IPS DF 6.9 (cell line): ENCODE measurements around the gene PTCD1.
"Not testable (repeated sequence)": the region's sequence is repeated elsewhere in the genome, so short reads cannot be mapped to it uniquely, and the experiment has no call there.

ENCODE experiments used
- DNase-seq: peaks from one replicate; pipeline ENCODE4 v3.0.0-alpha.2; 2013; ENCODE audit warnings: low read depth, low spot score
- H3K27ac ChIP-seq: one replicate; pipeline ENCODE4 v1.5.1; 2013; ENCODE audit warnings: low read length, control low read depth
- H3K27me3 ChIP-seq: 2 replicates; pipeline ENCODE4 v1.6.1; 2013; ENCODE audit warnings: mild to moderate bottlenecking, low read length; ENCODE audit not compliant: control insufficient read depth, insufficient read depth
- H3K36me3 ChIP-seq: 2 replicates; pipeline ENCODE4 v1.6.1; 2013; ENCODE audit warnings: low read length; ENCODE audit not compliant: control insufficient read depth, insufficient read depth
- H3K4me1 ChIP-seq: 2 replicates; pipeline ENCODE4 v1.6.1; 2013; ENCODE audit warnings: low read length; ENCODE audit not compliant: control insufficient read depth, insufficient read depth
- H3K4me3 ChIP-seq: 2 replicates; pipeline ENCODE4 v1.5.1; 2013; ENCODE audit warnings: mild to moderate bottlenecking, low read length
- H3K9me3 ChIP-seq: 2 replicates; pipeline ENCODE4 v1.6.1; 2013; ENCODE audit warnings: low read length, inconsistent platforms; ENCODE audit not compliant: control insufficient read depth, insufficient read depth
- WGBS: extraction: QIAGEN DNeasy Blood & Tissue Kit; methylation state at CpG from one replicate; pipeline ENCODE4 v1.1.7; 2013; ENCODE audit warnings: mixed read lengths, missing lambda C conversion rate; ENCODE audit not compliant: insufficient read length, insufficient coverage; 5-methylcytosine and 5-hydroxymethylcytosine counted together

The PTCD1 gene

DNA sequence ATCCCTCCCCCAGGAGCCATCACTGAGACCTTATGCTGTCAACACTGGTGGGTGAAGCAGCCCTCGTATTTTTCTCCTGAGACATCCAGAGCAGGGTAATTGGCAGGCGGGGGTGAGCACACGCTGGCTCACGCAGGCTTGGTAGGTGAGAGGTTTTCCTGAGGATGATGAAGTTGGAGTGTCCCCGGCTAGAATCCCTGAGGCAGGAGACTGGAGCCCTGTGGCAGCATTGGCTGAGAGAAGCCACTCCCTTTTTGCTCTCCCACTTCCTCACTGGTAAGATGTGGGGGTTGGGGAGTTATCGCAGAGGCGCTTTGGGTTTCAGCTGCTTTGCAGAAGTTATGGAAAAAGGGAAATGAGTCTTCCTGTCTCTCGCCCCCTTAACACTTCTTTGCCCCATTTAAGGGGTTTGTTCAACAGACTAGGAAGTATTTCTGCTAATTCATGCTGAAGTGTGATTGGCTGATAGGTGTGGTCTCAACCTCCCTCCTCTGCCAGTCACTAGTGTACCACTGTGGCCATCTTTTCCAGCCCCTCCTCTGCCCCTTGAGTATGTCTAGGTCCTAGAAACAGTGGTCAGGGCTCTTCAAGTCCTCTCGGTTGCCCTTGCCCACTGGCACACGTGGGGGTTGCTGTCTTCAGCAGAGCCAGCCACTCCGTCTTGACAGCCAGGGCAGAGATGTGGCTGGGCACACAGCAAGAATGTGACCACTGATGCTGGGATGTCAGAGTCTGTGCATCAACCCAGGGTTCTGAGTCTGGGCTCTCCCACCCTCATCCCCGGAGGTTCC is 58.4 kb downstream of the PTCD1 start:
- Histone ChIP-seq H3K27me3 (no peaks in the 10 kb centered on the region), H3K9me3 (no peaks in the 10 kb centered on the region), H3K4me1 (peaks cover 3% of the 10 kb centered on the region), H3K4me3 (no peak overlapping the region), H3K27ac (no peak overlapping the region), H3K36me3 (peaks cover 3% of the 10 kb centered on the region; the same call in 1 of the 2 replicates)
- no peak for DNase-seq
- no CpG with 5 or more reads among the region's 12 CpGs for WGBS

DNA sequence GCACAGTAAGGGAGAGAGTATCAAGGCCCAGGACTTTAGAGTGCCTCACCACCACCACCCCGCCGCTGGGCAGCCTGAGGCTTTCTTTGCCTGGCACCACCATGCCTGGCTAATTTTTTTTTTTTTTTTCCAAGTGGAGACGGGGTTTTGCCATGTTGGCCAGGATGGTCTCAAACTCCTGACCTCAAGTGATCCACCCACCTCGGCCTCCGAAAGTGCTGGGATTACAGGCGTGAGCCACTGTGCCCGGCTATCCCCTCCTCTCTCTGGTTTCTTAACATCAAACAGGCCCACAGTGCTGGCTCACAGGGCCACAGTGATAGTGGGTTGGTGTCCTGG is 58.9 kb downstream of the PTCD1 start:
- H3K9me3 ChIP-seq, H3K4me1 ChIP-seq, H3K27ac ChIP-seq, H3K27me3 ChIP-seq, DNase-seq, H3K36me3 ChIP-seq, H3K4me3 ChIP-seq: not testable (repeated sequence)
- no CpG with 5 or more reads among the region's 7 CpGs for WGBS

DNA sequence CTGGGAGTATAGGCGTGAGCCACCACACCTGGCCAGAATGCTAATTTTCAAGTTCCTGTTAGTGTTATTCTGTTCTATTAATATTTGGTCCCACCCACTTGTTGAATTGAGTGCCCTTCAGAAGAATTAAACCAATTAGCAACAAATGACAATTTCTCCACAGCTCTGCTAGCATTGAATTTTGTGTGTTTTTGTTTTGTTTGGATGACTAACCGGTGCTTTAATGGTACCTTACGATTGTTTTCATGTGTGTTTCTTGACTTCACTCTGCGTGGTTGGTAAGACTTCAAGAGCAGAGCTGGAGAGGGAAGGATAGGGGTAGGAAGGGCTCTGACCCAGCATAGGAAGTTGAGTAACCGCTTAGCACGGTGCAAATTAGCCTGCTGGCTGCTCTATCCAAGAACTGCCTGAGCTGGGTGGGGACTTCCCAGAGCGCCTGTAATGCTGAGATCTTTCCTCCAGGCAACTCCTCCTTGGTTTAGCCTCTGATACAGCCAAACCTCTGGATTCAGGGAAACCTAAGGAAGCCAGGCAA is 59.5 kb downstream of the PTCD1 start:
- Histone ChIP-seq H3K36me3 (peaks cover 3% of the 10 kb centered on the region; the same call in 1 of the 2 replicates), H3K27me3 (no peaks in the 10 kb centered on the region), H3K4me3 (no peak overlapping the region), H3K27ac (no peak overlapping the region), H3K9me3 (no peaks in the 10 kb centered on the region), H3K4me1 (peaks cover 3% of the 10 kb centered on the region)
- no peak for DNase-seq
- WGBS: no CpG with 5 or more reads among the region's 7 CpGs

GRCh38 chr7:99375070-99375807 is 63.4 kb downstream of the PTCD1 start:
- DNase-seq: no peak
- Histone ChIP-seq H3K4me1 (peaks cover 1% of the 10 kb centered on the region; the same call in 1 of the 2 replicates), H3K27me3 (no peaks in the 10 kb centered on the region), H3K4me3 (peak overlapping the region; percentile 79), H3K36me3 (no peaks in the 10 kb centered on the region), H3K27ac (no peak overlapping the region), H3K9me3 (no peaks in the 10 kb centered on the region)
- no CpG with 5 or more reads among the region's 58 CpGs for WGBS

DNA sequence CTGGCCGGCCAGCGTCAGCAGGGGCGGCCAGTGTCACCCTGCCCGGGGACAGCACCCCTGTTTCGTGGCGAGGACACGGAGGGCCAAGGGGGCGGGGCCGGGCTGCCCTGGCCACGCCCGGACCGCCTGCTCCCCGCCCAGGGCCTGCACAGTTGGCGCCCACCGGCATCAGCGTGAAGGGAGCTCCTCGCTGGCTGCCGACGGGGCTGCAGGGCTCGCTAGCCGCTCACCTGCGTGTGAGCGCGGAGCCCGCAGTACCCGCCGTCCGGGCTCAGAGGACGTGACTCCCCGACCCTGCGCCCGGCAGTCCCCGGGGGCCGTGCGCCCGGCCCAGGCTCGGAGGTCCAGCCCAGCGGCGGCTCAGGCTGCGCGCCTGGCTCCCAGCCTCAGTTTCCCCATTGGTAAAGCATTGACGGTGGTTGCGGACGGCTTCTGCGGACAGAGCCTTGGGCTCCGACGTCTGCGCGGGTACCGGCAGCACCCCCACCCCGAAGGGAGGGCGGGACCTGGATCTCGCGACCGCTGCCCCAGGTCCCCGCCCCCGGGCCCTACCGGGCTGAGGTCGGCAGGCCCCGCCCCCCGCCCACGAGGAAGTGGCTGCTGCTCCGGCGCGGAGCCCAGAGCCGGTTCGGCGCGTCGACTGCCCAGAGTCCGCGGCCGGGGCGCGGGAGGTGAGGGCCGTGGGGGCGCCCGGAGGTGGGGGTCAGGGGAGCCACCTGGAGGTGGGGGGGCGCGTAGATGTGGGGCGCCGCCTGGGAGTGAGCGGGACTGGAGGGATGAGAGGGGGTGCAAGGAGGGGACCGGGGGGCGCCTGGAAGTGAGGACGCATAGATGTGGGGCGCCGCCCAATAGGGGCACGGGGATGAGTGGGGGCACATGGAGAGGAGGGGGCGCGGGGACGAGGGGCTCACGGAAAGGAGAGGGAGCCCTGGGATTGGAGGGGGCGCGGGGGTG is 64.2 kb downstream of the PTCD1 start, which contains the start of gene ARPC1B:
ARPC1B (plus strand) TSS at position 620 of the 954 bp plus-strand sequence. CDS start 10,985 bp downstream, outside the sequence.
- H3K4me1 ChIP-seq: no peaks in the 10 kb centered on the region
- H3K36me3 ChIP-seq: no peaks in the 10 kb centered on the region
- WGBS: no CpG with 5 or more reads among the region's 95 CpGs
- DNase-seq: no peak
- no peak within 1 kb of the TSS for H3K27ac ChIP-seq
- H3K4me3 ChIP-seq: peak within 1 kb of the TSS; percentile 79
- H3K9me3 ChIP-seq: no peaks in the 10 kb centered on the region
- no peaks in the 10 kb centered on the region for H3K27me3 ChIP-seq

GRCh38 chr7:99373091-99374066 is 65.2 kb downstream of the PTCD1 start:
- no peaks in the 10 kb centered on the region for H3K36me3 ChIP-seq
- no CpG with 5 or more reads among the region's 41 CpGs for WGBS
- peak overlapping the region; percentile 79; the same call in 1 of the 2 replicates for H3K4me3 ChIP-seq
- H3K27me3 ChIP-seq: no peaks in the 10 kb centered on the region
- no peaks in the 10 kb centered on the region for H3K9me3 ChIP-seq
- no peak for DNase-seq
- no peaks in the 10 kb centered on the region for H3K4me1 ChIP-seq
- no peak overlapping the region for H3K27ac ChIP-seq

DNA sequence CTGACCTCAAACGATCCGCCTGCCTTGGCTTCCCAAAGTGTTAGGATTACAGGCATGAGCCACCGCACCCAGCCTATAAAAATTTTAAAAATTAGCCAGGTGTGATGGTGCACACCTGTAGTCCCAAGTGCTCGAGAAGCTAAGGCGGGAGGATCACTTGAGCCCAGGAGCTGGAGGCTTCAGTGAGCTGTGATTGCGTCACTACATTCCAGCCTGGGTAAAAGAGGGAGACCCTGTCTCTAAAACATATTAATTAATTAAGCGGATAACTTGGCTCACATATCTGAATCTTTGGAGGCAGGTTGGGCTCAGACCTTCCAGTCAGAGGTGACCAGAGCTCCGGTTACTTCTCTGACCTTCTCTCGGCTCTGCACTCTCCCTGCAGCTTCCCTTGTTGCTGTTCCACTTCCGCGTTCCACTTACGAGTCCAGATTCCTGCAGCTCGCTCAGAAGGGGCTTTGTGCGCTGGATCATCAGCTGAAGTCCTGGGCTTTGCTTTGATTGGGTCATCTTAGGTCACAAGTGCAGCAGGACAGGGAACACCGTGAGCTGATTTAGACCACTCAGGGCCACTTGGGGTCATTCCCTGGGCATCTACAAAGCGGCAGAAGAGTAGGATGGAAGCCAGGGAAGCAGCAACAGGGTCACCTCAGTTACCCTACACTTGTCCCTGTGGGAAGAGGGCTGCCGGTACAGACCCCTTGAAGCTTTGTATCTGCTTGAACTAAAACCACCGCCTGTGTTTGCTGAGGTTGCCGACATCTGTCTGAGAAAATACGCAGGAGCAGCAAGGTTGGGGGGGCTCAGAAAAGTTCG is 66.1 kb downstream of the PTCD1 start:
- H3K4me1 ChIP-seq: no peaks in the 10 kb centered on the region
- H3K9me3 ChIP-seq: no peaks in the 10 kb centered on the region
- no peak overlapping the region for H3K4me3 ChIP-seq
- no peaks in the 10 kb centered on the region for H3K36me3 ChIP-seq
- H3K27ac ChIP-seq: no peak overlapping the region
- no peaks in the 10 kb centered on the region for H3K27me3 ChIP-seq
- no CpG with 5 or more reads among the region's 21 CpGs for WGBS
- no peak for DNase-seq

DNA sequence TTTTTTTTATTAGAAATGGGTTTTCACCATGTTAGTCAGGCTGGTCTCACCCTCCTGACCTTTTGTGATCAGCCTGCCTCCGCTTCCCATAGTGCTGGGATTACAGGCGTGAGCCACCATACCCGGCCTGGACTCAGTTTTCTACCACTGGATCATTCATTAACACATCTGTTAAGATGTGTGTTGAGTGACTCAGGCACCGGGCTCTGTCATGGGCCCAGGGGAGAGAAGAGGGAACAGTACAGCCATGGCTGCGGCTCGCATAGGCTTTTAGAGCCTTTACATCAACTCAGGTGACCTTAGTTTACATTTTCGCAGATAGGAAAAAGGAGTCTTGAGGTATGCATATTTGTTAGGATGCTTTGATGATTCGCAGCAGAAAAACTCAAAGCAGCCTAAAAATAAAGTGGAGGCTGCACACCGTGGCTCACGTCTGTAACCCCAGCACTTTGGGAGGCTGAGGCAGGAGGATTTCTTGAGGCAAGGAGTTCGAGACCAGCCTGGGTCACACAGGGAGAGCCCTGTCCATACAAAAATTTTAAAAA is 67.2 kb downstream of the PTCD1 start:
- no peak for DNase-seq
- Histone ChIP-seq H3K27ac (no peak overlapping the region), H3K36me3 (no peaks in the 10 kb centered on the region), H3K9me3 (no peaks in the 10 kb centered on the region), H3K4me1 (peaks cover 3% of the 10 kb centered on the region), H3K27me3 (no peaks in the 10 kb centered on the region), H3K4me3 (no peak overlapping the region)
- WGBS: no CpG with 5 or more reads among the region's 11 CpGs
